A549 (cell line): ENCODE measurements around the gene EPB41L2. TPM values are rescaled to one million over a fixed set of nuclear protein-coding genes. Genes with fewer than 3 reads are reported as not detected.

Source experiments
- ATAC-seq, 2 experiments: fragments of 200-7000 bp in 1 of 2; fragments of >200 bp in 1 of 2; cut with Nextera tagmentation in 1 of 2; cut with Tn5 transposase in 1 of 2; 3 replicates each; pipeline versions ENCODE4 v1.8.0 to v1.9.1; 2018 to 2020; ENCODE audit warnings: mild to moderate bottlenecking in 1 of 2, moderate library complexity in 1 of 2
- CTCF ChIA-PET: fragments of 300-600 bp; sonication (Branson Sonifier 250); formaldehyde crosslinking; extraction: SDS; loops from one replicate; lab custom pipeline; 2021; ENCODE audit warnings: antibody characterized with exemption, inconsistent platforms; lab: Yijun Ruan, JAX
- POLR2A ChIA-PET: fragments of 350-600 bp; formaldehyde crosslinking; extraction: SDS; loops from one replicate; lab custom pipeline; 2021; ENCODE audit warnings: antibody characterized with exemption, inconsistent platforms; lab: Yijun Ruan, JAX
- DNase-seq, 2 experiments: peaks; one replicate each; pipeline versions ENCODE4 v3.0.0 to v3.0.0-alpha.2; 2011 to 2016; ENCODE audit warnings: low read depth in 1 of 2, low spot score in 1 of 2
- FAIRE-seq: peaks from 2 replicates; lab custom pipeline; 2011; peaks lifted over from hg19 to GRCh38; lab: Jason Lieb, UNC
- H3K27ac ChIP-seq, 2 experiments: fragments of >200 bp; sonication (Bioruptor Twin); formaldehyde crosslinking; 3 replicates each; pipeline ENCODE4 v1.5.1; 2016 to 2017
- H3K4me1 ChIP-seq: fragments of >200 bp; sonication (Bioruptor Twin); formaldehyde crosslinking; 3 replicates; pipeline ENCODE4 v1.6.1; 2016
- H3K4me2 ChIP-seq: fragments of >200 bp; sonication (Bioruptor Twin); formaldehyde crosslinking; 3 replicates; pipeline ENCODE4 v1.6.1; 2016
- H3K4me3 ChIP-seq: fragments of >200 bp; sonication (Bioruptor Twin); formaldehyde crosslinking; 3 replicates; pipeline ENCODE4 v1.5.1; 2016
- H3K9me3 ChIP-seq: fragments of >200 bp; sonication (Bioruptor Twin); formaldehyde crosslinking; 3 replicates; pipeline ENCODE4 v1.6.1; 2016
- CBX2 ChIP-seq: fragments of 200-600 bp; sonication (generic); IDR thresholded peaks from 2 replicates; pipeline ENCODE4 v1.6.1; 2016; ENCODE audit warnings: low read depth, mild to moderate bottlenecking, borderline replicate concordance
- CHD2 ChIP-seq: fragments of 150-350 bp; IDR thresholded peaks from 2 replicates; pipeline ENCODE4 v1.6.1; 2014; ENCODE audit warnings: low read length; ENCODE audit not compliant: partially characterized antibody
- CHD4 ChIP-seq: fragments of 200-600 bp; sonication (generic); IDR thresholded peaks from 2 replicates; pipeline ENCODE4 v1.6.1; 2016; ENCODE audit warnings: antibody characterized with exemption, mild to moderate bottlenecking, borderline replicate concordance
- ELK1 ChIP-seq: fragments of 150-350 bp; IDR thresholded peaks from 2 replicates; pipeline ENCODE4 v1.6.1; 2014; ENCODE audit warnings: low read depth, mild to moderate bottlenecking, low read length
- EP300 ChIP-seq, 2 experiments: fragments of >200 bp; sonication (Bioruptor Twin); formaldehyde crosslinking; IDR thresholded peaks; 2 replicates in 1 of 2; 3 replicates in 1 of 2; pipeline ENCODE4 v1.6.1; 2016 to 2017
- FOSL2 ChIP-seq, 2 experiments: fragments of 450-650 bp in 1 of 2; fragments of >200 bp in 1 of 2; sonication (Bioruptor Twin) in 1 of 2; formaldehyde crosslinking; IDR thresholded peaks; 2 replicates each; pipeline versions ENCODE4 v1.5.0 to v1.6.1; 2016 to 2020; ENCODE audit warnings: mild to moderate bottlenecking in 1 of 2, moderate library complexity in 1 of 2
- FOXS1 ChIP-seq: fragments of 250-450 bp; sonication (Bioruptor Pico); IDR thresholded peaks from 2 replicates; pipeline ENCODE4 v1.5.0; 2020; ENCODE audit warnings: mild to moderate bottlenecking, moderate library complexity
- HDAC2 ChIP-seq: fragments of 200-600 bp; sonication (generic); IDR thresholded peaks from 2 replicates; pipeline ENCODE4 v1.6.1; 2016
- HOXA7 ChIP-seq: fragments of 250-450 bp; sonication (Bioruptor Pico); IDR thresholded peaks from 2 replicates; pipeline ENCODE4 v1.5.0; 2020; ENCODE audit warnings: mild to moderate bottlenecking, moderate library complexity
- JUNB ChIP-seq: fragments of >200 bp; sonication (Bioruptor Twin); formaldehyde crosslinking; IDR thresholded peaks from 2 replicates; pipeline ENCODE4 v1.6.1; 2016
- MAX ChIP-seq: IDR thresholded peaks from 2 replicates; pipeline ENCODE4 v1.6.1; 2012
- NFE2L2 ChIP-seq: fragments of 150-350 bp; conservative IDR thresholded peaks from 2 replicates; pipeline ENCODE4 v1.6.1; 2014; ENCODE audit warnings: low read length
- NPAS2 ChIP-seq: fragments of 250-450 bp; sonication (Bioruptor Pico); IDR thresholded peaks from 2 replicates; pipeline ENCODE4 v1.8.0; 2022; ENCODE audit warnings: mild to moderate bottlenecking, moderate library complexity, borderline replicate concordance
- POLR2AphosphoS2 ChIP-seq: conservative IDR thresholded peaks from 2 replicates; pipeline ENCODE4 v1.6.1; 2012; ENCODE audit warnings: low read length, improper control_type of control experiment, inconsistent platforms
- RCOR1 ChIP-seq: fragments of 150-350 bp; IDR thresholded peaks from 2 replicates; pipeline ENCODE4 v1.6.1; 2014; ENCODE audit warnings: antibody characterized with exemption, low read length, low read depth
- REST ChIP-seq: fragments of 200-600 bp; sonication (generic); IDR thresholded peaks from 2 replicates; pipeline ENCODE4 v1.6.1; 2016; ENCODE audit warnings: antibody characterized with exemption, mild to moderate bottlenecking, moderate library complexity
- RFX5 ChIP-seq: fragments of 450-650 bp; IDR thresholded peaks from 2 replicates; pipeline ENCODE4 v1.7.1; 2014; ENCODE audit warnings: antibody characterized with exemption, mild to moderate bottlenecking, moderate library complexity
- RNF2 ChIP-seq: fragments of 200-600 bp; sonication (generic); IDR thresholded peaks from 2 replicates; pipeline ENCODE4 v1.6.1; 2016; ENCODE audit warnings: low read depth, mild to moderate bottlenecking, antibody characterized with exemption, moderate library complexity, borderline replicate concordance
- SMC3 ChIP-seq: fragments of >200 bp; sonication (Bioruptor Twin); formaldehyde crosslinking; IDR thresholded peaks from 3 replicates; pipeline ENCODE4 v1.6.1; 2018; ENCODE audit warnings: inconsistent platforms
- TFCP2L1 ChIP-seq: fragments of 250-450 bp; sonication (Bioruptor Pico); IDR thresholded peaks from 2 replicates; pipeline ENCODE4 v1.5.0; 2021; ENCODE audit warnings: mild to moderate bottlenecking
- TP53 ChIP-seq: fragments of 250-450 bp; sonication (Bioruptor Pico); IDR thresholded peaks from 2 replicates; pipeline ENCODE4 v1.5.0; 2021; ENCODE audit warnings: mild to moderate bottlenecking, moderate library complexity
- USF2 ChIP-seq: fragments of 450-650 bp; IDR thresholded peaks from 2 replicates; pipeline ENCODE4 v1.6.1; 2014; ENCODE audit warnings: antibody characterized with exemption
- ZC3H11A ChIP-seq: fragments of 450-650 bp; IDR thresholded peaks from 2 replicates; pipeline ENCODE4 v1.6.1; 2014; ENCODE audit warnings: antibody characterized with exemption, mild to moderate bottlenecking
- ZNF302 ChIP-seq: fragments of 250-450 bp; sonication (Bioruptor Pico); IDR thresholded peaks from 2 replicates; pipeline ENCODE4 v1.9.0; 2021; ENCODE audit warnings: inconsistent platforms, mild to moderate bottlenecking, moderate library complexity
- WGBS: methylation state at CpG from one replicate; pipeline ENCODE4 v1.1.6; 2017; ENCODE audit errors: missing lambda C conversion rate; 5-methylcytosine and 5-hydroxymethylcytosine counted together
- polyA plus RNA-seq, 4 experiments: library from polyadenylated mRNA; depleted of rRNA in 3 of 4; stranded (reverse); fragments of >200 nt; fragmentation: RNase III in 1 of 4; extraction: RNeasy Plus Mini Kit Qiagen cat#74134 plus additional on column Dnase treatment in 1 of 4; gene quantifications; 2 replicates in 3 of 4; 3 replicates in 1 of 4; pipeline ENCODE4 v1.2.3, GENCODE V29; 2011 to 2017

EPB41L2 gene
- polyA plus RNA-seq, 2 of the 4 experiments (the other 2 are of a cell fraction), result 42.9 to 50.3 TPM

- TF ChIP-seq FOXS1, result no peak
Observed at GRCh38 chr6:131101911-131102680, 39.1 kb upstream of the EPB41L2 start (continued).

GRCh38 chr6:131096786-131097185 lies 33.7 kb upstream of the EPB41L2 start:
- H3K4me3 ChIP-seq, result no peak overlapping the region
- H3K27ac ChIP-seq, result no peak overlapping the region
- ATAC-seq (no peak), FAIRE-seq (no peak), DNase-seq (no peak)
- CTCF ChIA-PET, result no interaction called here
- H3K4me1 ChIP-seq, result peaks cover 4% of the 10 kb centered on the region; the same call in 1 of the 3 replicates
- no peak for TF ChIP-seq SMC3
- no peak for TF ChIP-seq CHD2
- no peak for TF ChIP-seq REST
- TF ChIP-seq NFE2L2, result no peak
- TF ChIP-seq EP300 (IDR thresholded peaks at IDR 0.05), result no peak
- TF ChIP-seq TFCP2L1, result no peak
- TF ChIP-seq JUNB, result no peak
- no peak for TF ChIP-seq ZNF302 (CRISPR knock-in tag)
- TF ChIP-seq MAX, result no peak
- no peak for TF ChIP-seq USF2
- TF ChIP-seq POLR2AphosphoS2, result no peak
- no peak for TF ChIP-seq ELK1
- no peak for TF ChIP-seq ZC3H11A
- no peak for TF ChIP-seq HOXA7 (CRISPR knock-in tag)
- no peak for TF ChIP-seq RCOR1
- no peak for TF ChIP-seq CHD4
- TF ChIP-seq RFX5, result no peak
- TF ChIP-seq RNF2, result no peak
- no peak for TF ChIP-seq NPAS2 (CRISPR knock-in tag)
- no peak overlapping the region for H3K4me2 ChIP-seq
- H3K9me3 ChIP-seq, result peaks cover 12% of the 10 kb centered on the region; the same call in 1 of the 3 replicates
- WGBS, result 63% methylated on average over 3 of the region's 3 CpGs
- POLR2A ChIA-PET, result no interaction called here

GRCh38 chr6:131093334-131093733 lies 30.3 kb upstream of the EPB41L2 start:
- H3K4me1 ChIP-seq, result no peaks in the 10 kb centered on the region
- CTCF ChIA-PET, result no interaction called here
- no peak for DNase-seq
- ATAC-seq, result no peak
- no peak overlapping the region for H3K4me2 ChIP-seq
- no peak overlapping the region for H3K4me3 ChIP-seq
- H3K9me3 ChIP-seq, result no peaks in the 10 kb centered on the region
- no peak overlapping the region for H3K27ac ChIP-seq
- POLR2A ChIA-PET, result no interaction called here
- WGBS, result 88% methylated on average over 1 of the region's 1 CpG
- FAIRE-seq, result no peak
- TF ChIP-seq REST, result no peak
- TF ChIP-seq FOXS1, result no peak
- no peak for TF ChIP-seq HDAC2
- no peak for TF ChIP-seq HOXA7 (CRISPR knock-in tag)
- TF ChIP-seq TP53, result no peak
- TF ChIP-seq TFCP2L1, result no peak
- TF ChIP-seq FOSL2 (IDR thresholded peaks at IDR 0.05), result no peak
- TF ChIP-seq FOSL2 (CRISPR knock-in tag; IDR thresholded peaks at IDR 0.05), result no peak
- no peak for TF ChIP-seq CBX2
- TF ChIP-seq CHD4, result no peak
- no peak for TF ChIP-seq ELK1
- TF ChIP-seq ZNF302 (CRISPR knock-in tag), result no peak
